ENCODE results near the gene HTR2C.
A peak's percentile ranks its signal among the peaks of the same experiment; 100 is the strongest.

Gene HTR2C

DNA sequence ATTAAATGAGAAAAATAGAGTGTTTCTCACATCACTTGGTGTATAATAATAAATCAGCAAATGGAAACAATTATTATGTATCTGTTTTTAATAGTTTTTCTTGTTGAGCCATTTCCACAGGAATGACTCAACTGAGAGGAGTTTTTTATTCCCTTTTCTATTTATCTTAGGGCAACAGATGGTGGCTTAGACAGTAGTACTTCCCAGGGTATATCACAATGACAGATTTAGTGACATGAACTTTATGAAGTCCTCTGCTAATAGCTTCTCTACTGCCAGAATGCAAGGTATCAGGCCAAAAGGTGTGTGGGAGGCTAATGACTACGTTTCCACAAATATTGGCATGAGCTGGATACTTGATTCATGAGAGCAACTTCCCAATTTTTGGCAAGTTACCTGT lies 126.7 kb downstream of the HTR2C start:
- TF ChIP-seq, protein P1, sequence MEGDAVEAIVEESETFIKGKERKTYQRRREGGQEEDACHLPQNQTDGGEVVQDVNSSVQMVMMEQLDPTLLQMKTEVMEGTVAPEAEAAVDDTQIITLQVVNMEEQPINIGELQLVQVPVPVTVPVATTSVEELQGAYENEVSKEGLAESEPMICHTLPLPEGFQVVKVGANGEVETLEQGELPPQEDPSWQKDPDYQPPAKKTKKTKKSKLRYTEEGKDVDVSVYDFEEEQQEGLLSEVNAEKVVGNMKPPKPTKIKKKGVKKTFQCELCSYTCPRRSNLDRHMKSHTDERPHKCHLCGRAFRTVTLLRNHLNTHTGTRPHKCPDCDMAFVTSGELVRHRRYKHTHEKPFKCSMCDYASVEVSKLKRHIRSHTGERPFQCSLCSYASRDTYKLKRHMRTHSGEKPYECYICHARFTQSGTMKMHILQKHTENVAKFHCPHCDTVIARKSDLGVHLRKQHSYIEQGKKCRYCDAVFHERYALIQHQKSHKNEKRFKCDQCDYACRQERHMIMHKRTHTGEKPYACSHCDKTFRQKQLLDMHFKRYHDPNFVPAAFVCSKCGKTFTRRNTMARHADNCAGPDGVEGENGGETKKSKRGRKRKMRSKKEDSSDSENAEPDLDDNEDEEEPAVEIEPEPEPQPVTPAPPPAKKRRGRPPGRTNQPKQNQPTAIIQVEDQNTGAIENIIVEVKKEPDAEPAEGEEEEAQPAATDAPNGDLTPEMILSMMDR (IDR thresholded peaks at IDR 0.05; ENCODE audit: borderline replicate concordance, control extremely low read depth, extremely low read depth, insufficient read depth, missing control alignments): no peak
- in situ Hi-C loops (cut with MboI; ENCODE audit: low sequenced_read_pairs, unreplicated experiment): no loop called here

DNA sequence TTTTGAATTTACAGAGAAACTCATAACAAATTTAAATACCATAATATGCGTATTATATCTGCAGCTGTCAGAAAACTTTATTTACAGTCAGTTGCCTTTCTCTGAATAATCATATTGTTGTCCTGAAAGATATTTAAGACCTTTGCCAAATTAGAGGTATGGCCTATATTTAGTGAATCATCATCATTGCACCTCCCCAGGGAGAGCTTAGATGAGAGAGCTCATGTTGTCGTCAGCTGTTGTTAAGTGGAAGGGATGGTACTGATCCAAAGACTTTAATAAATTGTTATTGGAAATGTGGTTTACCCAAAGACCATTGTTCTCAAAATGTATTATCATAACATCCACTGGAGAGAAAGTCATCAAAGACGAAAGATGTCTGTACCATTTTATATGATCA lies 128.6 kb downstream of the HTR2C start:
- no peak for DNase-seq (ENCODE audit: low spot score)
- TF ChIP-seq, protein P1 (IDR thresholded peaks at IDR 0.05; ENCODE audit: borderline replicate concordance, control extremely low read depth, extremely low read depth, insufficient read depth, missing control alignments): no peak
- in situ Hi-C loops (cut with MboI; ENCODE audit: low sequenced_read_pairs, unreplicated experiment): no loop called here

More for the DNA sequence above, 126.7 kb downstream of the HTR2C start:
- no peak for DNase-seq (ENCODE audit: low spot score)

DNA sequence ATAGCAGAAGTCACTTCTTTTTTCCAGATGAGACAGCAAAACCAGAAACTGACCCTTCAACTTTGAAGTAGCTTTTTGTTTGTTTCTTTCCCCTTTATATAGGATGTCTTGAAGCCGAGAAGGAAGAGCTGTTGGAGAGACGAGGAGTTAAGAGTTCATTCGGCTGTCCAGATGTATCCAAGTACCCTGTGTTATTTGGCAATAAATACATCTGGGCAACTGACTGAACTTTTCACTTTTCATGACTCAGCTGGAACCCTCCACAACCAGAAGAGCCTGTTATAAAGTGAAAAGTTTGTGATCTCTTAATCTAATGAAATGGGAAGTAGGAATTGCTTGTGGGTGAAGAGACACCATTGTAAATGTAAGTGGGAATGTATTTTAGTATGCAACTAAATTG lies 131.2 kb downstream of the HTR2C start:
- in situ Hi-C loops (cut with MboI; ENCODE audit: low sequenced_read_pairs, unreplicated experiment): no loop called here
- no peak for DNase-seq (ENCODE audit: low spot score)
- TF ChIP-seq, protein P1 (IDR thresholded peaks at IDR 0.05; ENCODE audit: borderline replicate concordance, control extremely low read depth, extremely low read depth, insufficient read depth, missing control alignments): no peak

DNA sequence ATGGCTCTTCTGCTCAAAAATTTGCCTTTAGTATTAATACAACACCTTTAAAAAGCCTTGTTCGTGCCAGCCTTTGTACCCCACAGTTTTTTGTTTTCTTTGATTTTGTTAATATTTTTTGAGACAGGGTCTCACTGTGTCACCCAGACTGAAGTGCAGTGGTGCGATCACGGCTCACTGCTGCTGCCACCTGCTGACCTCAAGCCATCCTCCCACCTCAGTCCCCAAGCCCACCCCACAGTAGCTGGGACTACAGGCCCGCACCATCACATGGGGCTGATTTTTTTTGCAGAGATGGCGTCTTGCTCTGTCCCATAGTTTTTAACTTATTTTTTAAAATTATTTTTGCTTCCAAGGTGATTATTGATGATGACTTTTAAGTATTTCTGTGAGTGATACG lies 134.0 kb downstream of the HTR2C start:
- TF ChIP-seq, protein P1 (IDR thresholded peaks at IDR 0.05; ENCODE audit: borderline replicate concordance, control extremely low read depth, extremely low read depth, insufficient read depth, missing control alignments): peak; percentile 39
- DNase-seq (ENCODE audit: low spot score): no peak
- in situ Hi-C loops (cut with MboI; ENCODE audit: low sequenced_read_pairs, unreplicated experiment): no loop called here

DNA sequence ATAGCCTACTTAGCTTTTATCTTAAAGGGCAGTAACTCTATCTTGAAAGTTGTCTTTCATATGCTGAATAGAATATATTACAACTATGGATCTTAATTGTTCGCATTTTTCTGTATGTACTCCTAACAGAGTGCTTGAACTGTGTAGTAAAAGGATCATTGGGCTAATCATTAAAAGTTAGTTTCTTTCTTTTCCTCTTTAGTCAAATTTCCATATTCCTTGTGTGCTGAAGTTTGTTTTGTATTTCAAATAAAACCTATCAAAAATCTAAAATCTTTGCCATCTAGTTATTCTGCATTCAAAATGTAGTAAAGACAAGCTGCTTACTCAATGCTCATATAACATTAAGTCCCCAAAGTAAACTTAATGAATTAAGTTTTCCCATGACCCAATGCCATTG lies 182.7 kb downstream of the HTR2C start:
- in situ Hi-C loops (cut with MboI; ENCODE audit: low sequenced_read_pairs, unreplicated experiment): no loop called here
- TF ChIP-seq, protein P1 (IDR thresholded peaks at IDR 0.05; ENCODE audit: borderline replicate concordance, control extremely low read depth, extremely low read depth, insufficient read depth, missing control alignments): no peak
- DNase-seq (ENCODE audit: low spot score): no peak

DNA sequence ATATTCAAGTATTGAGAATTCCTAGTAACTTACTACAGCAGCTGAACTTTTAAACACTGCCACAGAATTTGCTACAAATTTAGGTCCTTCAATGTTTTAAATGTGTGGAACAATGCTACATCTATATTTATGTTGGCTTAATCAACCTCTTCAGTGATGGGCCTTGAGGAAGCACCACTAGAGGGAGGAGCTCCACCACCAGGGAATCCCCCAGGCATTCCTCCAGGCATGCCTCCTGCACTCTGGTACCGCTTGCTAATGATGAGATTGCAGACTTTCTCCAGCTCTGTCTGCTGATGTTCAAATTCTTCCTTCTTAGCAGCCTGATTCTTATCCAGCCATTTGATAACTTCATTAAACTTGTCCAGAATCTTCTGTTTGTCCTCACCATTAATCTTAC lies 190.8 kb downstream of the HTR2C start:
- DNase-seq (ENCODE audit: low spot score): no peak
- in situ Hi-C loops (cut with MboI; ENCODE audit: low sequenced_read_pairs, unreplicated experiment): no loop called here
- TF ChIP-seq, protein P1 (IDR thresholded peaks at IDR 0.05; ENCODE audit: borderline replicate concordance, control extremely low read depth, extremely low read depth, insufficient read depth, missing control alignments): no peak

DNA sequence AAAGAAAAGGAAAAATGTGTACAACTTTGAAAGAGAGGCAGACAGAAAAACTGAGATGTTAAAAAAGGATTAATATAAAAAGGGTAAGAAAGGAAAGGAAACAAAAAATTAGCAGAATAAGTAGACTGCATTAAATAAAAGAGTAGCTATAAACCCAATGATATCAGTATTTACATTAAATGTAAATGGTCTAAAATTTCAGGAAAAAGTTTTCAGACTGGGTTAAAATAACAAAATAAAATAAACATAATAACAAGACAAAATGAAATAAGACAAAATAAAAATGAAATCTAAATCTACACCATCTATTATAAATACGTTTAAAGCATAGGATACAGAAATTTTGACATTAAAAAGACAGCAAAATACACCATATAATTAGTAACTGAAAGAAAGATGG lies 199.0 kb downstream of the HTR2C start:
- in situ Hi-C loops (cut with MboI; ENCODE audit: low sequenced_read_pairs, unreplicated experiment): no loop called here
- TF ChIP-seq, protein P1 (IDR thresholded peaks at IDR 0.05; ENCODE audit: borderline replicate concordance, control extremely low read depth, extremely low read depth, insufficient read depth, missing control alignments): no peak
- no peak for DNase-seq (ENCODE audit: low spot score)

All from GM13976 (cell line).